Progenitor cell of endocrine pancreas (in vitro differentiated cells): ENCODE data around the gene RIBC2. TPM values are rescaled to one million over a fixed set of nuclear protein-coding genes. Genes with fewer than 3 reads are reported as not detected.

Experiments used
- DNase-seq: peaks from one replicate; pipeline ENCODE4 v3.0.0; 2021; ENCODE audit warnings: low spot score; ENCODE audit not compliant: unreplicated experiment
- H3K27ac Mint-ChIP-seq: 2 replicates; pipeline ENCODE4 v1.8.0; 2021; ENCODE audit warnings: mild to moderate bottlenecking, moderate library complexity, mixed read lengths
- H3K27me3 Mint-ChIP-seq: 2 replicates; pipeline ENCODE4 v1.8.0; 2021; ENCODE audit warnings: mixed read lengths
- H3K36me3 Mint-ChIP-seq: 2 replicates; pipeline ENCODE4 v1.8.0; 2022; ENCODE audit warnings: mixed read lengths; ENCODE audit not compliant: insufficient read depth
- H3K4me1 Mint-ChIP-seq: 2 replicates; pipeline ENCODE4 v1.8.0; 2021; ENCODE audit warnings: low read depth, mixed read lengths
- H3K4me3 Mint-ChIP-seq: 2 replicates; pipeline ENCODE4 v1.8.0; 2021; ENCODE audit warnings: low read depth, mild to moderate bottlenecking, moderate library complexity, mixed read lengths
- H3K9me3 Mint-ChIP-seq: 2 replicates; pipeline ENCODE4 v1.8.0; 2021; ENCODE audit warnings: low read depth, mixed read lengths
- total RNA-seq: library from RNA; stranded (reverse); gene quantifications from 2 replicates; pipeline ENCODE4 v1.2.1, GENCODE V29; 2021
- TF ChIP-seq, protein P1 (sequence below): fragments of 200-600 bp; sonication (generic); IDR thresholded peaks from one replicate; pipeline ENCODE4 v1.5.0; 2021; ENCODE audit warnings: antibody characterized with exemption, mild to moderate bottlenecking; ENCODE audit not compliant: unreplicated experiment

RIBC2 gene
- total RNA-seq, 1 donor from 2014 or later, result 7.0 TPM

- Mint-ChIP-seq H3K9me3 (no peaks in the 10 kb centered on the region), H3K4me1 (peaks cover 3% of the 10 kb centered on the region), H3K27me3 (peaks cover 8% of the 10 kb centered on the region), H3K27ac (no peak overlapping the region), H3K36me3 (no peaks in the 10 kb centered on the region), H3K4me3 (no peak overlapping the region)
- TF ChIP-seq, protein P1, sequence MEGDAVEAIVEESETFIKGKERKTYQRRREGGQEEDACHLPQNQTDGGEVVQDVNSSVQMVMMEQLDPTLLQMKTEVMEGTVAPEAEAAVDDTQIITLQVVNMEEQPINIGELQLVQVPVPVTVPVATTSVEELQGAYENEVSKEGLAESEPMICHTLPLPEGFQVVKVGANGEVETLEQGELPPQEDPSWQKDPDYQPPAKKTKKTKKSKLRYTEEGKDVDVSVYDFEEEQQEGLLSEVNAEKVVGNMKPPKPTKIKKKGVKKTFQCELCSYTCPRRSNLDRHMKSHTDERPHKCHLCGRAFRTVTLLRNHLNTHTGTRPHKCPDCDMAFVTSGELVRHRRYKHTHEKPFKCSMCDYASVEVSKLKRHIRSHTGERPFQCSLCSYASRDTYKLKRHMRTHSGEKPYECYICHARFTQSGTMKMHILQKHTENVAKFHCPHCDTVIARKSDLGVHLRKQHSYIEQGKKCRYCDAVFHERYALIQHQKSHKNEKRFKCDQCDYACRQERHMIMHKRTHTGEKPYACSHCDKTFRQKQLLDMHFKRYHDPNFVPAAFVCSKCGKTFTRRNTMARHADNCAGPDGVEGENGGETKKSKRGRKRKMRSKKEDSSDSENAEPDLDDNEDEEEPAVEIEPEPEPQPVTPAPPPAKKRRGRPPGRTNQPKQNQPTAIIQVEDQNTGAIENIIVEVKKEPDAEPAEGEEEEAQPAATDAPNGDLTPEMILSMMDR, result no peak
- no peak for DNase-seq
Observed at GRCh38 chr22:45475851-45476514, 62.5 kb downstream of the RIBC2 start.

- TF ChIP-seq, protein P1, result no peak
- Mint-ChIP-seq H3K9me3 (no peaks in the 10 kb centered on the region), H3K36me3 (no peaks in the 10 kb centered on the region), H3K4me3 (no peak overlapping the region), H3K4me1 (peaks cover 3% of the 10 kb centered on the region), H3K27me3 (peaks cover 8% of the 10 kb centered on the region), H3K27ac (no peak overlapping the region)
- no peak for DNase-seq
Observed at GRCh38 chr22:45476814-45477213, 63.3 kb downstream of the RIBC2 start.

DNA sequence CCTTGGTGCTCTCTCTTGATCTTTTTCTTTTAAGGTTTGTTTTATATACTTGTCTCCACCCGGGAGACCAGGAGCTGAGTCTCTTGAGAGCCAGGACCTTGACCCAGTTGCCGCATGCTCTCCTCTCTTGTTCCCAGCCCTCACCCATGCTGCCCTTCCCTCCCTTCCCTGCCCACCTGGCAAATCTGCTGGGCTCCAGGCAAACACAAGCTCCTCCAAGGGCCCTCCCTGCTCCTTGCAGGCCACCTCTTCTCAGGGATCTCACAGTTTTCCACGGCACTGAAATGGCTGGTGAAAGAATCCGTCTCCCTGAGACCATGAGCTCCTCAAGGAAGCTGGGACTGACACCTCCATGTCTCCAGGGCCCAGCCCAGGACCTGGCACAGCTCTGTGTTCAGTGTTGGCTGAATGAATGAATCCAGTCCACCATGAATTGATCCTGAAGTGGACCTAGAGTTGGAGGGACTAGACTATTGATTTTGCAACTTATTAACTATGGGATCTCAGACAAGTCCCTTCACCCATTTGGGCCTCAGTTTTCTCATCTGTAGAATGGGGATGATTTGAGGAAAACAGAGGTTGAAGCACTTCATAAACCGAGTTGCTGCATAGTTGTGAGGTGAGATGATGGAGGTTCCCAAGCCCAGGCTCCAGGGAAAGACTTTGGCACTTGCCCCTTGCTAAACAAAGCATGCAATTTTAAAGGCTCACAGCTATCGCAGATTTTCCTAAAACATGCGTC is 64.0 kb downstream of the RIBC2 start:
- Mint-ChIP-seq H3K27ac (no peak overlapping the region), H3K36me3 (no peaks in the 10 kb centered on the region), H3K27me3 (peaks cover 8% of the 10 kb centered on the region), H3K4me3 (no peak overlapping the region), H3K4me1 (peaks cover 8% of the 10 kb centered on the region), H3K9me3 (no peaks in the 10 kb centered on the region)
- no peak for DNase-seq
- TF ChIP-seq, protein P1, result no peak

DNA sequence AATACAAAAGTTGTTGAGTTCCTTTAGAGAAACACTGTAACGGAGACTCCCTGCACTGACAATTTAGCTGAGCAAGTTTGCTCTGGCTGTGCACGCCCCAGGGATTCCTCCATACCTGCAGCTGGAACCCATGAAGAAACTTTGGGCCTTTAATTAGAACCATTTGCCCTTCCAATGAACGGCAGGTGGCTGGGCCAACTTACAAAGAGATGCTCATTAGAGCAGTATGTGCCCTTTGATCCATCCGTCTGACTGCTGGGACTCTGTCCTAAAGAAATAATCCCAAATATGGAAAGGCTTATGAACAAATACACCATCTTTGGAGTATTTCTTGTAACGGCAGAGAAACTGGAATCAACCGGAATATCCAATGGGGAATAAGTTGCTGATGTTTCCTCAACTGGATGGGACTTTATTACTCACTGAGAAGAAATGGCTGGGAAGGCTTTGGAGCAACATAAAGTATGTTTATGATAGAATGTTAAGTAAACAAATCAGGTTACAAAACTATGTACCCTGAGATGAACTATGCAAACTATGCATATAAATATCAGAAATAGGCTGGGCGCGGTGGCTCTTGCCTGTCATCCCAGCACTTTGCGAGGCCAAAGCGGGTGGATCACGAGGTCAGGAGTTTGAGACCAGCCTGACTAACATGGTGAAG is 64.7 kb downstream of the RIBC2 start:
- peaks cover 8% of the 10 kb centered on the region for H3K4me1 Mint-ChIP-seq
- H3K4me3 Mint-ChIP-seq, result no peak overlapping the region
- H3K27me3 Mint-ChIP-seq, result peaks cover 8% of the 10 kb centered on the region
- no peaks in the 10 kb centered on the region for H3K9me3 Mint-ChIP-seq
- DNase-seq, result no peak
- no peaks in the 10 kb centered on the region for H3K36me3 Mint-ChIP-seq
- H3K27ac Mint-ChIP-seq, result no peak overlapping the region
- TF ChIP-seq, protein P1, result no peak

DNA sequence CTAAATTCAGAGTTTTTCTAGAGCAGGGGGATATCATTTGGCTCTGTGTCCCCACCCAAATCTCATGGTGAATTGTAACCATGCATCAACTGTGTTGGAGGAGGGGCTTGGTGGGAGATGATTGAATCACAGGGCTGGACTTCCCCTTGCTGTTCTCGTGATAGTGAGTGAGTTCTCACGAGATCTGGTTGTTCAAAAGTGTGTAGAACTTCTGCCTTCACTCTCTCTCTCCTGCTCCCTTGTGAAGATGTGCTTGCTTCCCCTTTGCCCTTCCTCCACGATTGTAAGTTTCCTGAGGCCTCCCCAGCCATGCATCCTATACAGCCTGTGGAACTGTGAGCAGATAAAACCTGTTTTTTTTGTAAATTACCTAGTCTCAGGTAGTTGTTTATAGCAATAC is 67.2 kb downstream of the RIBC2 start:
- H3K4me3 Mint-ChIP-seq, result no peak overlapping the region
- H3K4me1 Mint-ChIP-seq, result peaks cover 14% of the 10 kb centered on the region
- H3K9me3 Mint-ChIP-seq, result peaks cover 4% of the 10 kb centered on the region
- H3K27ac Mint-ChIP-seq, result no peak overlapping the region
- no peaks in the 10 kb centered on the region for H3K36me3 Mint-ChIP-seq
- H3K27me3 Mint-ChIP-seq, result peaks cover under 1% of the 10 kb centered on the region
- TF ChIP-seq, protein P1, result no peak
- DNase-seq, result no peak
